Right ventricle myocardium superior (tissue), 1 donor: Measurements from ENCODE around the gene IRX2. TPM values are rescaled to one million over a fixed set of nuclear protein-coding genes. Genes with fewer than 3 reads are reported as not detected.

ENCODE experiments used
- ATAC-seq: fragments of 200-7000 bp; cut with Tn5 transposase; one replicate; pipeline ENCODE4 v1.9.1; 2020; ENCODE audit warnings: mild to moderate bottlenecking; ENCODE audit not compliant: poor library complexity
- DNase-seq: peaks from one replicate; pipeline ENCODE4 v3.0.0-alpha.2; 2020
- intact Hi-C: fragments of 100-400 bp; cut with DNase I; formaldehyde crosslinking; loops from one replicate; pipeline ENCODE4 v1.11.2; 2022
- long read RNA-seq: library from polyadenylated mRNA; unstranded; transcript quantifications from one replicate; pipeline ENCODE4 v2.0.0, GENCODE V29; 2021
- total RNA-seq: library from RNA; stranded (reverse); fragmentation: NEBNext Ultra II Directional; extraction: Animal tissue kit (Norgen Biotek cat#: 25700); gene quantifications from one replicate; pipeline ENCODE4 v1.2.1, GENCODE V29; 2021
- donor health status: DM: no; HTN: yes; CAD: no; lungs with severe emphysema.

The IRX2 gene
- 5.6 TPM for total RNA-seq
- long read RNA-seq, transcript IRX2-201 (4 exons, 2,456 nt), result major isoform, 10 of 19 reads
- long read RNA-seq, partial matches to known transcripts, result 6 of 19 reads
- long read RNA-seq, other reads (novel, unspliced or antisense), result 0 of 19 reads

DNA sequence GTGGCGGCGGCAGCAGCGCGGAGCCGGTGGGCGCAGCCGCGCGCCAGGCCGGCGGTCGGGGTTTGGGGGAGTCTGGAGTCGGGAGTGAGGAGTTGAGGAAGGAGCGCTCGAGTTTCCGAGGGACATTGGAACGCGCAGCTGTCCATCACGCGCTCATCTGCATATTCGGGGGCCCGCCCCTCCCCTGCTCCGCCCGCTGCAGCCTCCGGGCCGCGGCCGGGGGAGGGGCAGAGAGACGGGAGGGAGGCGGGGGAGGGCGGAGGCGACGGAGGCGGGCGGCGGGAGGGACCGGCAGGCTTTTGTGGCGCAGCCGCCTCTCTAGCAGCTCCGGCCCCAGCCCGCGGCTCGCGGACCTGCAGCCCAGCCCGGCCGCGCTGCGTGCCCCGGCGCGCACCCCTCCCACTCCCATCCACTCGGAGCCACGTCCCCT, at the start of gene IRX2:
TSS of gene IRX2 (minus strand) at position 86 of the 430 bp plus-strand sequence. CDS start 264 bp downstream, outside the sequence.
- DNase-seq, result peak; percentile 89
- peak; percentile 95 for ATAC-seq
- intact Hi-C loops, result no loop called here

DNA sequence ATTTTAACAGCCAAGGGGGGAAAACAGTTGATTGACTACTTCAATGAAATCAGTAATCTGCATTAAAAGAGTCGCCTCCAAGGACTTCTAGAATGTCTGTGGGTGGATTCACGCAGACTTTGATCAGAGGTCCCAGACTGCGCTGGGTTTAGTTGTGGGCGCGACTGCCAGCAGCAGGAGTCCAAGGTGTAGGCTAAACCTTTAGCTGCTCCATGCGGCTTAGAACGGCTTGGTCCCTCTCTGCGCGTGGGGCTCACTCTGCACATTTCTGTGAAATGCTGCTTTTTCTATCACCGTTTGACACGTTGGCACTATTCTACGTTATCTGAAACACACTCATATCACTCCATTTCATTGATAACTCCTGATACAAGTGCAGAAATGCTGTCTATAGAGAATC, 48.6 kb upstream of the IRX2 start:
- ATAC-seq, result no peak
- DNase-seq, result no peak
- intact Hi-C loops, result no loop called here

DNA sequence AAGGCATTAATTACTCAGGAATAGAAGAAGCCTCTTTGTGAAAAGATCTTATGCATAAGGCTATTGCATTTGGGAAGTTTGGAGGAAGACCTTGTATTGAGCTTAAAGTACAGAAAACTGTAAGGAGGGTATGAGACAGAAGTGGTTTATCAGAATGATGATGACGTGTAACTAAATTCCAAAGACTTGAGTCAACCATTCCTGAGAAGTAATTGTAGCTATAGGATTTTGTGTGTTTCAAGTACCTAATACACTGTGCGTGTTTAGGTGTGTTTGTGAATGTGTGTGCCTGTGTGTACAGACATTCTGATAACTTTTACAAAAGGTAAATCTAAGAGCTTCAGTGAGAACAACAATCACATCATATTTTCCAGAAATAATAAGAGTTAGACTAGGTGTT, 46.5 kb upstream of the IRX2 start:
- intact Hi-C loops, result no loop called here
- DNase-seq, result no peak
- ATAC-seq, result no peak

DNA sequence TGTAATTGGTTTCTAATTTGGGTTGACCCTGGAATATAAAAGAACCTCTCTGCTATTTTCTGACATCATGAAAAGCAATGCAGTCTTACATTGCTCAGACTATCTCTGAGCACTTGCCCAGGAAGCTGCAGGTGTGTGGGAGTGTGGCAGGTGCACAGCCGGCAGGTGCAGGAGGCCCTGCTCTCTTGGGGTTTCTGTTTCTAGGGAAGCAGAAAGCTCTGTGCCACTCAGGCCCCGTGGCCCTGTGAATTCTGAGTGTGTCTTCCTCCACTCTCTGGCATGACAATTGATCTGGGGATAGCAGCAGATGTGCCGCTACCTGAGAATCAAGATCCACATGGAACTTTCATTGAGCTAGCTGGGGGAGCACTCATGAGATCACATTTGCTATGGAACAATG, 45.7 kb upstream of the IRX2 start:
- intact Hi-C loops, result no loop called here
- DNase-seq (no peak), ATAC-seq (no peak)

DNA sequence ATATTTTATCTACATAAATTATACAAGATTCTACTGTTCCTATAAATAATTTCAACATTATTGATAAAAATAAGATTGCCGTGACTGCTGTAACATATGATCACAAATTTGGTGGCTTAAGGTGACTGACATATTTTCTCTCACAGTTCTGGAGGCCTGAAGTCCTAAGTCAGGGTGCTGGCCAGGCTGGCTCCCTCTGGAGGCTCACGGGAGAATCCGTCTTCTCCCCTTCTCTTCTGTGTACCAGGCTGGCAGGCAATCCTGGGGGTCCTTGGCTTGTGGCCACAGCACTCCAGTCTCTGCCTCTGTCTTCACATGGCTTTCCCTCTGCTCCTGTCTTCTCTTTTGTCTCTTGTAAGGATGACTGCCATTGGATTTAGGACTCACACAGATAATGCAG, 31.7 kb upstream of the IRX2 start:
- intact Hi-C loops, result no loop called here
- DNase-seq (no peak), ATAC-seq (no peak)

DNA sequence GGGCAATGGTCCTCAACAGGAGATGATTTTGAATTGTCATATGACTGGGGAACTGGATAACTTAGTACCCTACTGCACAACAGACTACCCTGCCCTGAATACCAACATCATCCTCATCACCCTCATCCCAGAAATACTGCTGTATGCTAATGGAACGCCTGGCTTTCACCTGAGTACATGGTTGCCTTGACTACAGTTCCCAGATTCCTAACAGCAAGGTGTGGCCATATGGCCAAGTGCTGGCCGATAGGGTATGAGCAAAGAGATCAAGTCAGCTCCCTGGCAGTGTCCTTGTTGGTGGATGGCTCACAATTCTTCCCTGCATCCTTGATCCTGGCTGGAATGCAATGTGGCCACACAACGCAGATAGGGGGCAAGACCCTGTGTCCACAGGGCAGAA, 31.2 kb upstream of the IRX2 start:
- intact Hi-C loops, result no loop called here
- no peak for ATAC-seq
- no peak for DNase-seq

DNA sequence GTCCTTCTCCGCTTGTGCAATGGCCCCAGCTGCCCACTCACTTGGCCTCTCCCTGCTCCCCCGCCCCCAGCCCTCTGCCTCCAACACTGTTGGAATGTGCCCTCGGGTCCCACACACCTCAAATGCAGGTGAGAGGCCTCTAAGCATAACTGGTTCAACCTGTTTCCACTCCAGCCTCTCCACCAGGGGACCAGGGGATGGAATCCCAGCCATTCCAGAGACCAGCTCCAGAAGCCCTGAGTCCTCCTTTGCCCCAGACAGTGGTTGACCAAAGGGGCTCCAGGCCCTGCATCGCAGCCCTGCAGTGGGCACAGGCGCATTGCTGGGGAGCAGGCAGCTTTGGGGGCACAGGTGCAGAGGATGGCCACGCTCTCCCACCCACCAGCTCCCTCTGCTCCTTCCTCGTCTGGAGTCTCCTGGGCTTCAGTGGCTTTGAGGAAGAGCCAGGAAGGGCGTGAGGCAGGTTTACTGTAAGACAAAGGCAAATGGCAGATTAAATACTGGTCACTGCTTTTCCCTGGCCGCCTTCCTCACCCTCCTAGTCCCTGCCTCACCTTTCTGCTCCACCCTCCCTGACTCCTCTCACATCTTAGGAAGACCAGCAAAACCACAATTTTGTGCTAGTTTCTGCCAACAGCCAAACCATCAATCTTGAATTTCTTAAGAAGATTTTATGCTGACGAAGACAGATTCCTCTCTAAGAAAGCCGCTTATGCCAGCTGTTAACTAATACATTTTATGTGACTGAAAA, 29.1 kb upstream of the IRX2 start:
- no peak for DNase-seq
- intact Hi-C loops, result no loop called here
- no peak for ATAC-seq

DNA sequence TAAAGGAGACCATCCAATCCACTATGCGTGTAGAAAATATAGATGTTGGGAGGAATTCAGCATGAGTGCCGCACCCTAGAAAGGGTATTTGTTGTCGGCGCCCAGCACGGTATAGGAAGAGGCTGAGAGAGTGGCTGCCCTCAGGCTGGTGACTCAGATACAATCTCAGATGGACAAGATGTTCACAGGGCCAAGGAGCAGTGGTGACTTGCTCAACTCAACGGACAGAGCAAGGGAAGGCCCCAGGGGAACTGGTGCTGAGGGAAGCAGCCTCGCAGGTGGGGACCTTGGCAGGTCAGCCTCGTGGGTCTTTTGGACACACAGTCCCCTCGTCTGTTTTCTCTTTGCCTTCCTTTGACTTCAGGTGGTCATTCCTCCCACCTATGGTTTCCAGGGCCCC, 28.0 kb upstream of the IRX2 start:
- DNase-seq (no peak), ATAC-seq (no peak)
- intact Hi-C loops, result no loop called here

DNA sequence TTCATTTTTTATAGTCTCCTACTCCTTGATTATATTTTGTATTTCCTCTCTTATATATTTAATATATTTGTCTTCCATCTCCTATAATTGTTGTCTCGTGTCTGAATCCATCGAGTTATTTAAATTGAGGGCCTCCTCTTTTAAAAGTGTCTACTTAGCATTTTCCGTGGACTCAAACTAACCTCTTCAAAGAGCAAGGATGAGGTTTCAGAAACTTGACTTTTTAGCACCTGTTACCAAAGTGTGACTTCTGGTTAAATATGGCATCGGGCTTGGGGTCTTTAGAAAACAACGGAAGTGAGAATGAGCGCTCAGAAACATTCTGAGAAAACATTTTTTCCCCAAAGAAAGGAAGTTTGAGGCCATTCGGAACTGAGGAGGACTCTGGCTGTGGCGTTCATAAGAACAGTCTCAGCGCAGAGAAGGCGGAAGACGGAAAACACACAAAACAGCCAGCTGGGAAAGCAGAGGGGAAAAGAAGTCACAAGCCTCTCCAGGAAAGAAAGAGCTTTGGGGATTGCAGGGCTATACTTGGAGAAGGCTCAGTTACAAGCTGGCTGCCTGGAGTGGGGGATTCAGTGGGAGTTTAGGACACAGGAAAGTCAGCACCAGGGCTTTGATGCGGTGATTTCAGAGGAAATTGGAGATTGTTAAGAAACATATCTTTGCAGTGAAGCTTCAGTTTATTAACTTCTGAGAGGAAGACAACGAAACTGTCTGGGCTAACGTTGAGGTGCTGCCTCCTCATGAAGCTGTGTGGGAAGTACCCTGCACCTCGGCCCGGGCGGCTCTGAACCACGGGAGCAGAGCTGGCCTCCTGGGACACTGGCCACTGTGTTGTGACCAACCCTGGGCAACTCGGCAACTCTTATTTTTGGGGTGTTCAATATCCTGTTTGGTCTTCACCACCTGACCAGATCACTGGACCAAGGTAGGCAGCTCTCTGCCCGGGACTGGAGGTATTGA, 25.1 kb upstream of the IRX2 start:
- intact Hi-C loops, result no loop called here
- no peak for ATAC-seq
- DNase-seq, result no peak

DNA sequence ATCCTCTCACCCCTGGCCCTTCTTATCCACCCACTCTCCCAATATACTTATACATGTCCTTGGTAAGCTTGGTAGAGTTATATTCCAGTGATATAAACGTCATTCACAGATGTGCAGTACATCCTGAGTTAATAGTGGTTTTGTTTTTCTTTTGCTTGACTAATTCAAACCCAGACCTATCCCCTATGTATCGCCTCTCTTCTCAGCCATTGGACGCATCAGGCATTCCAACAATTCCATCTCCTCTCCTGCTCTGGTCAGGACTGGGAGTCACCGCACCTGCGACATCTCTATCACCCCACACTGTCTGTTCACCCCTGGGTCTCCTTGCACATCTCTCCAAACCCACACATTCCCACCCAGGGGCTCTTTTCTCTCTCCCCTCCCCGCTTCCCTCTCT, 21.9 kb upstream of the IRX2 start:
- ATAC-seq (no peak), DNase-seq (no peak)
- intact Hi-C loops, result no loop called here

DNA sequence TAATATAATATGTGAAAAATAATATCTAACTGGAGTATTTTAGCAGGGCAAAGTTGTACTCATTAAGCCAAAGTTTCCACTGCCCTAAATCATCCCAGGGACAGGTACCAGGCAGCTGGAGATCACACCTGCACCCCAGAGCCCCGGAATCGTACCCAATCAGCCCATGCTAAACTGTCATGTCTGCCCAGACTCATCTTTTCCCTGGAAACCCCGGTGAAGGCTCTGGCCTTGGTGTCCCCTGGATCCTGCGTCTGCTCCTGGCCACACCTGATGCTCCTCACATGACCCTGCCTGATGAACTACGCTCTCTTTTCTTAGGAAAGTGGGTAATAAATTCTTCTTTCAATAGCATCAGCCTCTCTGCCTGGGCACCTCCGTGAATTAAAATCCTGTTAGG, 15.6 kb upstream of the IRX2 start:
- ATAC-seq (no peak), DNase-seq (no peak)
- intact Hi-C loops, result no loop called here

DNA sequence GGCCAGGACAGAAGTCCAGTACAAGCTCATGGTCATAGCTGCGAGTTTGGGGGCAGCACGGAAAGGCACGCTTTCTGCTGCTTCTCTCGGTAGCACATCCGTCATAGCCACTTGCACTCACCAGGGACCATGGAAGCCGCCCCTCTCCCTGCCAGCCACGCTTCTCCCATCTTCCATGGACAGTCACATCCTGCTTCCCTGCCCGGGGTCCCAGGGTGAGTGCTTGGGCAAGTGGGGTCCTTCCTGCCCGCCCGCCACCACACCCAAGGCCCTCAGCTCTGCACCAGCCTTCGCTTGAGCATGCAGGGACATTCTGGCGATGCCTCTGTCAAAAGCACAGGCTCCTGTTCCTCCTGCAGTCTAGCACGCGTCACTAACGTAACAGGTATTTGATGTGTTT, 13.1 kb upstream of the IRX2 start:
- ATAC-seq (no peak), DNase-seq (no peak)
- intact Hi-C loops, result no loop called here

DNA sequence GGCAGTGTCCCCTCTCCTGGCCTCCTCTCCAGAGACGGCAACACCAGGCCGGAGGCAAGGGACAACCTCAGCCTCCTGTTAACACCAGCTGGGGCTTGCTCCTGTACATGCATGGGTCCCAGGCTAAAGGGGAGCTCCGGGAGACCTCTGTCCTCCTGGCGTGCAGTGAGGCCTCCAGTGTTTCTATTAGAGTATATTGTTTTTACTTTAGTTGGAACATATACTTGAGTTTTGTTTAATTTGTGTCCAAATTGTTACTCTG, 12.0 kb upstream of the IRX2 start:
- DNase-seq, result no peak
- intact Hi-C loops, result no loop called here
- no peak for ATAC-seq

DNA sequence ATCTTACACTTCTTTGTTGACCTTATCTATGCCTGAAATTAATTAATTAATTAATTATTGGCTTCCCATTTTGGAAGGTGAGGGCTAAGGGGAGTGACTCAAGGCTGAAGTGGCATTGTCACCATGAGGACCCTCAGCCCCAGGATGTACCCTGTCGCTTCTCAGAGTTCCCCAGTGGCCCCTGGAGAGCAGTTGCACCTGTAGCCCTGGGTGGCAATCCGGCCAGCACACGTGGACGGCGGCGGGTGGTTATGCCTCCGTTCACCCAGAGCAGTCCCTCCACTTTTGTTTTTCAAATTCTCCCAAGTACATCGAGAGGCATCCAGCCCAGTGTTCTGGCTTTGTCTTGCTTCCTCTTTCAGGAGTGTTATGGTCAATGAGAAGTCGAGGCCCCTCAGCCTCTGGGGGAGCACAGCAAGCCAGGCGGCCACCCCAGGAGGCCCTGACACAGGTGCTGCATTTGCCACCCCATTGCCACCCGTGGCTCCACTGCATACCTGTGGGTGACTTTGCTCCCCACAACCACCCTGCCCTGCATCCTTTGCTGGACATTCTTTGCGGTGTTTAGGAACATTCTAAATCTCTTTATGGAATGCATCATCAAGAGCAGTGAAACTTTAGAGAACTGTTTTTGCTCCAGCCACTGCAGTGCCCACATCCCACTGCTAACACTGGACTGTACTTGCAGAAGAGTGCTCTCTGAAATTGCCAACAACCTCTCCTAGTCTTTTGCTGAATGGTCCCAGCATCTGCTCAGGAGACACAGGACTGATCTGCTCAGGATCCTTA, 11.5 kb upstream of the IRX2 start:
- intact Hi-C loops, result no loop called here
- ATAC-seq (no peak), DNase-seq (no peak)

DNA sequence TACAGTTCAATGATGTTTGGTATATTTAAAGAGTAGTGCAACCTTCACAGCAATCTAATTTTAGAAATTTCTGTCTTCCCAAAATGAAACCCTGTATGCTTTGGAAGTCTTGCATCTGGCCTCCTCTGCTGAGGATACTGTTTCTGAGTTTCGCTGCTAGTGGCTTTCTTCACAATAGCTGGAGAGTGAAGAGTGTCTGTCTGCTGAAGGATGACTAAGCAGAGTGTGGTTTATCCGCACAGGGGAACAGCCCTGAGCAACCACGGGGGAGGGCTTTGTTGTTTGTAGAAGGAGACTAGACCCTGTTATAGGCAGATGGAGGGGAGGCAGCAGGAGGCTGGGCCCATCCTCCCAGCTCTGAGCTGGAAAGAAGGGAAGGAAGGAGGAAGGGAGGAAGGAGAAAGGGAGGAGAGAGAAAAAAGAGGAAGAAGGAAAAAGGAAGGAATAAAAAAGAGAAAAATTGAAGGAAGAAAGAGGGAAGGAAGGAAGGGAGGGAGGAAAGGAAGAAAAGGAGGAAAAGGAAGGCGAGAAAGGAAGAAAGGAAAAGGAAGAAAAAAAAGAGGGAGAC, 10.5 kb upstream of the IRX2 start:
- intact Hi-C loops, result no loop called here
- ATAC-seq (no peak), DNase-seq (no peak)

DNA sequence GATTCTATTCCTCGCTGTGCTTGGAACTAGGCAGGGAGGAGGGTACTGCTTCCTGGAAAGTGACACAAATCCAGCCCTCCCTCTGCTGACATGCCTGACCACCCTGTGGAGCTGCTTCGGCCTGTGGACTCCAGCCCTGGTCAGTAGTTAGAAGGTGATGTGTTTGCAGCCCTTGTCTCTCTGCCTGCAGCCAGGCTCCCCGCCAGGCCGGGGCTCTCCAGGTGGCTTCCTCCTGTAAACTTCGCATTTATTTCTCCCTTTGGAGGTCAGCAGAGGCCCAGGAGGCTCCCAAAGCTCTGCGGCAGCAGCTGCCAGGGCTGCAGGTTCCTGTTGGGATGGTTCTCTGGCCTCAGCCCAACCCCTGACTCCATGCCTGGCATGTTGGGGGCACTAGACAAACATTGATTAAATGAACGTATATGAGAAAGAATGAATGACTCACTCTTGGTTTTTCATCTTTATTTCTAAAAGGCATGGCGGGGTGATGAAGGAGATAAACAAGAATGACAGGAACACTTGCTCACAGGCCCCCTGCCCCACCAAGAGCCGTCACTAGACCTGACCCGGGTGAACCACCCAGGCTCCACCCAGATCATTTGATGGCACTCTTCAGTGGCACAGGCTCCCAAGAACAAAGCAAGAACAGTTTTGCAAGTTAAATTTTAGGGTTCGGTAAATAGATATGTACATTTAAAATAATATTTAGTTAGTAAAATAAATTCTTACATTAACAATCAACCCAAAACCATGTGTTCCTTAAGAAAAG, 8.4 kb upstream of the IRX2 start:
- intact Hi-C loops, result no loop called here
- no peak for DNase-seq
- ATAC-seq, result no peak

DNA sequence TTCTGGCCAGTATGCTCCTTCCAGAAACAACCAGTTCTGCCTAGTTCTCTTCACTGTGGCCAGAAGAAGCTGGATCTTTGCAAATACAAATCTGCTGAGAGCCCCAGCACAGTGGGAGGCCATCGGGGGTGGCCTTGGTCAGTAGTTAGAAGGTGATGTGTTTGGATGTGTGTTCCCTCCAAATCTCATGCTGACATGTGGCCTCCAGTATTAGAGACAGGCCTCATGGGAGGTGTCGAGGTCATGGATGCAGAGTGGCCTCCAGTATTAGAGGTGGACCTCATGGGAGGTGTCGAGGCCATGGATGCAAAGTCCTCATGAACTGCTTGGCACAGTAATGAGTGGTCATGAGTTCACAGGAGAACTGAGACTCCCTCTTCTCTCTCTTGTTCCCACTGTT, 7.6 kb upstream of the IRX2 start:
- no peak for ATAC-seq
- no peak for DNase-seq
- intact Hi-C loops, result no loop called here

DNA sequence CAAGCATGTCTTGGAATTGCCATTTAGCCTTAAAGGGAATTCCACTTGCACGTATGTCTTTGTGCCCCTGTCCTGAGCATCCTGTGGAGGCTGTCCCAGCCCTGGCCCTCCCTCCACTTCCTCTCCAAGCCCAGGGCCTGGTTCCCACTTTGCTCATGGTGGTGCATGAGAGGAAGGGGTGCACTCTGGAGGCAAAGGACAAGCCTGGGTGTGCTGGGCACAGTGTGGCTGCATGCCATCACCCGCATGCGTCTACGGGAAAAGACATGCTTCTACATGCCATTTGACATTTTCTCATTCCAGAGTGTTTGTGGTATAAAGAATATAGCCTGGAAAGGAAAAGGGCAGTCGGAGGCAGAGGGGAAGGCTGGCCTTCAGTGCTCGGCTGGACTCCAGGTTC, 7.2 kb upstream of the IRX2 start:
- ATAC-seq (no peak), DNase-seq (no peak)
- intact Hi-C loops, result no loop called here
